C1 segment of cervical spinal cord (tissue), 14 donors: ENCODE measurements around the gene SPG21.
"Not testable (repeated sequence)": the region's sequence is repeated elsewhere in the genome, so short reads cannot be mapped to it uniquely, and the experiment has no call there.

Experiments used
- DNase-seq, 14 donors: peaks; one replicate each; lab custom pipeline; 2025; lab: John Stamatoyannopoulos, UW

SPG21 gene

DNA sequence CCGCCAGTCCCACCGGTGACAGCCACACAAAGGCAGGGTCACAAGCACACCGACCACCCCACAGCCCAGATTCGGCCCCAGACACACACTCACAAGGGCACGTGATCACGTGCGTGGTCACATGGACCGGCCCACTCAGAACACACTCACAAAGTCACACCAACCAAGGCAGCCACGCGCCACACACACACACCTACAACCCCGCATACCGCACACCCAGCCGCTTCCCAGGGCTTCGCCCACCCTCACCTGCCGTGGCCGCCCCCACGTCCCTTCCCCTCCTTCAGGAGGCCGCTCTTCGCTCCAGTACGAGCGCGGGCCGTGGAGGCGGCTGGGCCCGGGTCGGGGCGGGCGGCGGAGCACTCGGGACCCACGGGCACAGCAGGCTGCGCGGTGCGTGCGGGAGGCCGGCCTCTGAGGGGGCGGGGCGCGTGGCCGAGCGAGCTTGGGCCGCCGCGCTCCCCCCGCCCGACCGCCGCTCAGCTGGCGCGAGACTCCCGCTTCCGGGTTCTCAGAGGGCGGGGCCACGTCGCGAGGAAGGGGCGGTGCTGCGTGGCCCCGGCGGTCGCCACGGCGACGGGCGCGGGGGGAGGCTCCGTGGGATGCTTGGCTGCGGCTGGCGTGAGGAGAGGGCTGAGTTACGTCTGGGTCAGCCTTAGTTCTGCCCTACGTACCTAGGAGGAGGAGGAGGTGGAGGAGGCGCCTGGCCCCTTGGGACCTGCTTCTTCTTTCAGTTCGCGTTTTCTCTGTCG lies at the start of gene SPG21:
Gene SPG21 (minus strand): TSS at position 499 of the 752 bp plus-strand sequence. CDS start 6,345 bp downstream, outside the sequence.
- peak; percentile 15 to 93 (median 81) for DNase-seq

GRCh38 chr15:65038836-65039235 lies 49.1 kb upstream of the SPG21 start:
- DNase-seq = no peak

DNA sequence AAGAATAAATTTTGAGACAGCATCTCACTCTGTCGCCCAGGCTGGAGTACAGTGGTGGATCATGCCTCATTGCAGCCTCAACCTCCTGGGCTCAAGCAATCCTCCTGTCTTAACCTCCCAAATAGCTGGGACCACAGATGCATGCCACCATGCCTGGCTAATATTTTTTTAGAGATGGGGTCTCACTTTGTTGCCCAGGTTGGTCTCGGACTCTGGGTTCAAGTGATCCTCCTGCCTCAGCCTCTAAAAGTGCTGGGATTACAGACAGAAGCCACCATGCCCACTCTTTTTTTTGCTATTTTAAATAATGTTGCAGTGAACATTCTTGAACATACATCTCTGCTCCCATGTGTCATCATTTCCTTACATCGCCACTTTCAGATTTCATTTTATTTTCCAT lies 48.7 kb upstream of the SPG21 start:
- no peak for DNase-seq

- DNase-seq = no peak
Measured at GRCh38 chr15:65037309-65037708, 47.6 kb upstream of the SPG21 start.

GRCh38 chr15:65034719-65035118 lies 45.0 kb upstream of the SPG21 start:
- no peak for DNase-seq

DNA sequence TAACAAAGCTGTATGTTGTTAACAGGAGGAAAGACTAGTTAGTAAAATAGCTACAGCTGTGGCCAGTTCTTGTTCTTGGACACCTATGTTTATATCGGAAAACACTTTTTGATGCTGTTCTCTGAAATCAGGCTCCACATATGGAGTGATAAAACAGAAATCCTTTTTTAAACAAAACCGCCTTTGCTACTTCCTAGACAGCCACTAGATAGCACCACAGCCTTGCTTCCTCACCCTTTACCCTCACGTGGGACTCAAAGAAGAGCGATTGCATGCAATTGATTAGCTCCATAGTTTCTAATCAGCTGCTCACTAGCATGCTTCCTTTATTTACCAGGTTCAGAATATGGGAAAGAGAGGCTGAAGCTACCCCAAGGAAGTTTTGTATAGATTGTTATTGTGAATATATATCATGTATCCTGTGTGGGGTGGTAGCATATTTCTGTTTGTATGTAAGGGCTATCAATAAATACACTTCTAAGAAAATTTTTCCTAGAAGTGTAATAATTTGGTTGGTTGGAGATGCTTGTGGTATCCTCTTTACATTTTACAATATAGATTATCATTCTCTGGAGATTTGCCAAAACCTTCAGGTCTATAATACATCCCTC lies 44.0 kb upstream of the SPG21 start:
- peak in 2 of 14 donors; percentile 4 to 5 for DNase-seq

DNA sequence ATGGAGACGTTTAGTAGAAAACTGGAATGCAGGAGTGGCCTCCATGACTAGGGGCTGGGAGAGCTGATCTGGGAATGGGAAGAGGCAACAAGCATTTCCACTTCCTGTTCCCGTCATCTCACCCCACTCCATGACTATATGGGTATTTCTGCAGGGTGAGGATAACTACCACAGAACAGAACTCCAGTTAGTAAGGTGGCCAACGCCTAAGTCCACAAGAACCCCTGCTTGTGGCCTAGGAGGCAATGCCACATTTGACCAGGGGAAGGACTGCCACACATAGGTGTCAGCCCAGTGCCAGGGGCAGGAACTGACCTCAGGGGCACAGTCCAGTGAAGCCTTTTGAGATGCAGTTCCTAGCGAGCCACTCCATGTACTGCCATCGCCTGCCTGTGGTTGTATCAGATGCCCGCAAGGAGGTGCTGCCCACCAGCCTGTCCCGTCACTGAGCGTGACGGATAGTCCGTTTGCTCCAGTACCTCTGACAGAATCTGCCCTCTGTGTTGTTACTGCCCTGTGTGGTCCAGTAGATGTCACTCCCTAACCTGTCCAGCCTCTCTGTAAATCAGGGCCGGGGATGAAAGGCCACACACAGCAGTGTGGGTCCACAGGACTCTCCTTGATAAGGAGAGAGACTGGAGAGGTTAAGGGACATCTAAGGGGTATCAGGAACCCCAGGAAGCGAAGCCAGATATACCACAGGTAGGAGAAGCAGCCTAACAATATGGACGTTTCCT lies 43.3 kb upstream of the SPG21 start:
- DNase-seq = peak in 7 of 14 donors; percentile 9 to 52 (median 13)

- DNase-seq = no peak
Measured at GRCh38 chr15:65029736-65030208, 40.1 kb upstream of the SPG21 start.

DNA sequence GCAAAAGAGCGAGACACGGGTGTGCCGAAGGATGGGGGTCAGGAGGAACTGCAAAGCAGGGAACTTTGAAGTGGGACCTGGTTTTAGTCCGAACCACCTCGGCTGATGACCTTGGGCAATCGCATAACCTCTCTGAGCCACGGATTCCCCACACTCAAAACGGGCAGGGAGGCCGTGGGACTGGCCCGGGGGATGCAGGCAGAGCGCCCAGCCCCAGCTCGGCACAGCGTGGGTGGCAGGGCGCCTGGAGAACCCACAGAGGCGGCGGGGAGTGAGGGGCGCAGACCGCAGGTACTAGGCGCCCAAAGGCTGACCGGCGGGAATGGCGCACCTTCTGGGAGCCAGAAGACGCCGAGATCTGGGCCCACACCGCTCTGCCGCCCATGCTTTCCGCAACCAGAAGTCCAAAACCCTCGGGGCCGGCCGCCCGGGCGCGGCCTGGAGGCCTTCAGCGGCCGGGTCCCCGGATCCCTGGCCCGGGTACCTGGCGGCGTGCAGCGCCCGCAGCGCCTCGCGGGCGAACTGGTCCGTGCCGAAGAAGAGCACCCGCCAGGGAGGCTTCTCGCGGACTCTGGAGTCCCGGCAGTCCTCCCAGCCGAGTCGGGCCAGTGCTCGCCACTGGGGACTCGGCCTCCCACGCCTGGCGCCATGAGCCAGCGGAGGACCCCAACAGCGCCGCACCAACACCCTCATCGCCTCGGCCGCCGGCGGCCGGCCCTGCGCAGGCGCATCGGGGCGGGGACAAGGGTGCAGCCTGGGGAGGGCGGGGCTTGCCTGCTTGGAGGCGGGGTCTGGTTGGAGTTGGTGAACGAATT lies 39.4 kb upstream of the SPG21 start, which contains the start of gene MTFMT:
Gene MTFMT (minus strand): TSS at position 719 of the 815 bp plus-strand sequence. CDS start 26 bp downstream, at position 693.
- peak; percentile 23 to 92 (median 80) for DNase-seq

DNA sequence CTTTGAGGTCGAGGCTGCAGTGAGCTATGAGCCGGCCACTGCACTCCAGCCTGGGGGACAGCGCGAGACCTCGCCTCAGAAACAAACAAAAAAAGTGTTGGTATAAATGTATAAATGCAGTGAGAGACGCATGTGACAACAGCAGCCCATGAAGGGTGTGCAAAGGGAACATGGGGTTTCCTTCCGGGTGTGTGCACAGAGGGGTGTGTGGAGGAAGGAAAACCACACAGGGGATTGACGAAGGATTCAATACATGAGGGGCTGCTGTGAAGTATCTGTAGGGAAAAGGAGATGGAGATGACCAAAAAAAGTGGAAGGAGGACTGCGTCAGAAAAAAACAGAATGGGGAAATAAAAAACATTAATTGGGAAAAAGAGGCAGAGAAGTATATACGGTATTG lies 38.6 kb upstream of the SPG21 start:
- DNase-seq = no peak

DNA sequence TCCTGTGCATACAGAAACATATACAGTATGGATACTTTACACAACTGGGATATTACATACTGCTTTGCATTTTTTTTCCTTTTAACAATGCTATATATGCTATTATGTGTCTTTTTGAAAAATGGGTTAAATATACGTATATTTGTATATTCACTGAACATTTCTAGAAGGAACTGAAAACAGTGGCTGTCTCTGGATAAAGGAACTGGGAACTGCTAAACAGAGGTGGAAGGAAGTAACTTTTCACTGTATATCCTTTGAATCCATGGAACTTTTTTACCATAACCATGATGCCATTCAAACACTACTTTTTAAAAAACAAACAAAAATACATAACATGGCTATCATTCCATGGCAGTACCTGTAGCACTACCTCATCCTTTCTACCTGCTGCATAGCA lies 37.9 kb upstream of the SPG21 start:
- no peak for DNase-seq

- no peak for DNase-seq
Measured at GRCh38 chr15:65026756-65027155, 37.0 kb upstream of the SPG21 start.

GRCh38 chr15:65021488-65021887 lies 31.8 kb upstream of the SPG21 start:
- DNase-seq = no peak

DNA sequence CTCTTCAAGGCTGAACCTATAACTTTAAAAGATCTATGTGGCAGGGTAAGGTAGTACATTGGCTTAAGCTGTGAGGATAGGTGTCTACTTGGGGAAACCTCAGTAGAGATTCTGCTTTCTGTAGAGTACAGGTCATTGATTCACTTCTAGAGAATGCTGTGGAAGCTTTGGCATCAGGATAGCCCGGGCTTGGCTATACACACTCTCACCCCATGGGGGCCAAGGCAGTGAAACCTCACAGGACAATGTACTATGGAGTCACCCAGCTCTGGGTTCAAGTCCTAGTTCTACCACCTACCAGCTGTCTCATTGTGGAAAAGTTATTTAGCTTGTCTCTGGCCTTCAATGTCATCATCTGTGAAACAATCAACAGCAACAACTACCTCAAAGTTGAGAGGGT lies 30.7 kb upstream of the SPG21 start:
- DNase-seq = no peak

DNA sequence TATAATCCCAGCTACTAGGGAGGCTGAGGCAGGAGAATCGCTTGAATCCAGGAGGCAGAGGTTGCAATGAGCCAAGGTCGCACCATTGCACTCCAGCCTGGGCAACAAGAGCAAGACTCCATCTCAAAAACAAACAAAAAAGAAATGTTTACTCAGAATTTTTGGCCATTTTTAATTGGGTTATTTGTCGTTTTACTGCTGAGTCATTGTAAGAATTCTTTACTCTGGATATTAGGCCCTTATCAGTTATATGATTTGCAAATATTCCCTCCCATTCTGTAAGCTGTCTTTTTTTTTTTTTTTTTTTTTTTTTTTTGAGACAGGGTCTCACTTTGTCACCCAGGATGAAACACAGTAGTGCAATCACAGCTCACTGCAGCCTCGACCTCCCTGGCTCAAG lies 21.5 kb upstream of the SPG21 start:
- not testable (repeated sequence) for DNase-seq

GRCh38 chr15:65008983-65009382 lies 19.3 kb upstream of the SPG21 start:
- DNase-seq = no peak

GRCh38 chr15:65006876-65007275 lies 17.2 kb upstream of the SPG21 start:
- DNase-seq = no peak

DNA sequence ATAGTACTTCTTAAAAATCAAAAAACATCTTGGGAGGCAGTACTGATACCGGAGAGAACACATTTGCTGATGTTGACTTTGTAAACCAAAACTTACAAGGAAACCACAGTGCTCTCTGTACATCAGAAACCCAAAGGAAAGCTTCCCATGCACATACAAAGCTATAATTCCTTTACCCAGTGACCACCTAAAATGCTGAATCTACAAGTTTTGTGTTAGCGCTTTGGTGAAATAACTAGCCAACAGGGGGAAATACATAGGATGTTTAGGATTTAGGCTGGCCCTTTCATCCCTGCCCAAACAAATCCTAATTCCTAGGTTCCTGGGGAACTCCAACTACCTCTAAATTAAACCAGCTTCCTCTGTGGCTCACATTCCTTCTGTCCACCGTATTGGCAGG lies 15.3 kb upstream of the SPG21 start:
- no peak for DNase-seq

- no peak for DNase-seq
Measured at GRCh38 chr15:64997745-64998375, 8.1 kb upstream of the SPG21 start.

- no peak for DNase-seq
Measured at GRCh38 chr15:64997066-64997465, 7.4 kb upstream of the SPG21 start.

GRCh38 chr15:64993290-64993689 lies 3.6 kb upstream of the SPG21 start:
- DNase-seq = no peak
